Lower lobe of right lung (tissue), 2 donors: ENCODE results near the gene IL5RA. TPM values are rescaled to one million over a fixed set of nuclear protein-coding genes. Genes with fewer than 3 reads are reported as not detected.

Experiments used
- ATAC-seq, 2 donors: fragments of 200-7000 bp; cut with Tn5 transposase; one replicate each; pipeline ENCODE4 v1.9.1; 2020 to 2022; ENCODE audit warnings: mild to moderate bottlenecking in 2 of 2, moderate library complexity in 2 of 2
- DNase-seq: peaks from one replicate; pipeline ENCODE4 v3.0.0-alpha.2; 2020
- H3K27ac ChIP-seq: fragments of 200-600 bp; one replicate; pipeline ENCODE4 v1.8.0; 2022
- H3K27me3 ChIP-seq: fragments of 200-600 bp; one replicate; pipeline ENCODE4 v1.8.0; 2022; ENCODE audit warnings: low read depth
- H3K36me3 ChIP-seq: fragments of 200-600 bp; one replicate; pipeline ENCODE4 v1.8.0; 2022; ENCODE audit warnings: mild to moderate bottlenecking
- H3K4me1 ChIP-seq: fragments of 200-600 bp; one replicate; pipeline ENCODE4 v1.8.0; 2022
- H3K4me3 ChIP-seq: fragments of 200-600 bp; one replicate; pipeline ENCODE4 v1.8.0; 2022; ENCODE audit warnings: mild to moderate bottlenecking
- H3K9me3 ChIP-seq: fragments of 200-600 bp; one replicate; pipeline ENCODE4 v1.8.0; 2022
- CTCF ChIP-seq: fragments of 200-600 bp; IDR thresholded peaks from one replicate; pipeline ENCODE4 v1.8.0; 2022; ENCODE audit warnings: antibody characterized with exemption, mild to moderate bottlenecking
- intact Hi-C: fragments of 100-400 bp; cut with DNase I; formaldehyde crosslinking; loops from one replicate; pipeline ENCODE4 v1.11.0; 2022
- total RNA-seq: library from RNA; stranded (reverse); fragmentation: NEBNext Ultra II Directional; extraction: Animal tissue kit (Norgen Biotek cat#: 25700); gene quantifications from one replicate; pipeline ENCODE4 v1.2.1, GENCODE V29; 2021
- donor health status: DM: no; HTN: yes; CAD: no; lungs with severe emphysema.

The IL5RA gene
- total RNA-seq, 1 donor from 2014 or later = 5.6 TPM

- Histone ChIP-seq H3K27ac (no peak overlapping the region), H3K36me3 (peaks cover 25% of the 10 kb centered on the region), H3K4me3 (no peak overlapping the region), H3K27me3 (no peaks in the 10 kb centered on the region), H3K4me1 (peaks cover 26% of the 10 kb centered on the region), H3K9me3 (no peaks in the 10 kb centered on the region)
- ATAC-seq (no peak), DNase-seq (no peak)
- TF ChIP-seq CTCF = no peak
- intact Hi-C loops = no loop called here
Measured at GRCh38 chr3:3129579-3129978, 19.4 kb upstream of the IL5RA start.

- Histone ChIP-seq H3K4me3 (peak overlapping the region; percentile 94), H3K27ac (peak overlapping the region; percentile 98), H3K4me1 (peaks cover 26% of the 10 kb centered on the region), H3K36me3 (peaks cover 25% of the 10 kb centered on the region), H3K27me3 (no peaks in the 10 kb centered on the region), H3K9me3 (no peaks in the 10 kb centered on the region)
- intact Hi-C loops = no loop called here
- TF ChIP-seq CTCF = no peak
- DNase-seq (no peak), ATAC-seq (peak in 1 of 2 donors; percentile 9)
Measured at GRCh38 chr3:3127432-3128010, 17.3 kb upstream of the IL5RA start.

DNA sequence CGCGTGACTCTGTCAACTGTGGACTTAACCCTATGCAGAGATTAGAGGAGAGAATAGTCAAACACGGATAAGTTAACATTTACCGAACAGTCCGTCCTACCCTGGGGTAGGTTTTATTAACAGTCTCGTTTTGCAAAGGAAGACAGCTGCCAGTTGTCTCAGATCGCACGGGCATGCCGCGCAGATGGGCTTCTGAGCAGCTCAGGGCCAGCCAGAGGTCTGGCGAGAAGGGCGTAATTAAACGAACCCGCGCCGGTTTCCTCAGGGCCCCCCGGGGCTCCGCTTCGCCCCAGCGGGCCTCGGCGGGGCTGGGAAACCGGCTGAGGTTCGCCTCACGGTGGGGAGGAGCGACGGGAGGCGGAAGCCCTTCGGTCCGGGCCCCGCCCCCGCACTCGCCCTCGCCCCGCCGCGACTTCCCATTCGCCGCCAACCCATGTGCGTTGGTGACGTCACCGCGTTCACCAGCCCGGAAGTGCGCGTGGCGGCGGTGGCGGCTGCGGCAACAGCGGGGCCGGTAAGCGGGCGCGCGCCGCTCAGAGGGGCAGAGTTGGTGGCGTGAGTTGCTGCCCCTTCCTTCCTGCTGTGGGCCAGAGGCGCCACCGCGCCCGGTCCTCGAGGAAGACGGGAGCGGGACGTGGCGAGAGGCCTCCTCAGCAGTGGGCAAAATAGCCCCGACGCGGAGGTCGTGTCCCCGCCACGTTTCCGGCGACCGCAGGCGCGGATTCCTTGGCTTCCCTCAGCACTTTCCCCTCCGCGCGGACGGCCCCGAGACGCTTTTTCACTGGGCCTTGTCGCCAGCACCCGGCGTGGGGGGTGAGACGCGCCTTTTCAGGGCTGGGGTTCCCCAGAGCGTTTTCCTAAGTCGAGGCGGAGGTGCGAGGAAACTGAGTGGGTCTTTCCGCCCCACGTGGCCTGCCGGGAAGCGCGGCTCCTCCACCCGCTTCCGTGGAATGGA is 16.6 kb upstream of the IL5RA start, which contains the start of gene TRNT1:
Gene TRNT1 (plus strand): TSS at position 464 of the 955 bp plus-strand sequence. CDS start 2,101 bp downstream, outside the sequence.
- intact Hi-C loops = no loop called here
- no peaks in the 10 kb centered on the region for H3K27me3 ChIP-seq
- H3K27ac ChIP-seq = peak within 1 kb of the TSS; percentile 98
- H3K4me3 ChIP-seq = peak within 1 kb of the TSS; percentile 94
- TF ChIP-seq CTCF = no peak
- H3K4me1 ChIP-seq = peaks cover 26% of the 10 kb centered on the region
- DNase-seq (peak; percentile 98), ATAC-seq (peak; percentile 99)
- H3K9me3 ChIP-seq = no peaks in the 10 kb centered on the region
- peaks cover 25% of the 10 kb centered on the region for H3K36me3 ChIP-seq

DNA sequence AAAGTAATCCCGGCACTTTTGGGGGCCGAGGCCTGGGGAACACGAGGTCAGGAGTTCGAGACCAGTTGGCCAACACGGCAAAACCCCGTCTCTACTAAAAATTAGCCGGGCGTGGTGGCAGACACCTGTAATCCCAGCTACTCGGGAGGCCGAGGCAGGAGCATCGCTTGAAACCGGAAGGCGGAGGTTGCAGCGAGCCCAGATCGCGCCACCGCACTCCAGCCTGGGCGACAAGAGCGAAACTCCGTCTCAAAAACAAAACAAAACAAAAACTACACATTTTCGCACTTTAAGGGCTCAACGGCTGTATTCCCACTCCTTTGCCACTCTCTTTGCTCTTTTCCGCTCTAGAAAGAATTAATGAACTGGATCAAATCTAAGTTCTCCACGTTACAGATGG is 15.8 kb upstream of the IL5RA start:
- Histone ChIP-seq H3K4me1 (peaks cover 26% of the 10 kb centered on the region), H3K36me3 (peaks cover 21% of the 10 kb centered on the region), H3K4me3 (peak overlapping the region; percentile 94), H3K9me3 (no peaks in the 10 kb centered on the region), H3K27ac (peak overlapping the region; percentile 98), H3K27me3 (no peaks in the 10 kb centered on the region)
- peak; percentile 46 for DNase-seq
- ATAC-seq = no peak
- intact Hi-C loops = no loop called here
- TF ChIP-seq CTCF = no peak

DNA sequence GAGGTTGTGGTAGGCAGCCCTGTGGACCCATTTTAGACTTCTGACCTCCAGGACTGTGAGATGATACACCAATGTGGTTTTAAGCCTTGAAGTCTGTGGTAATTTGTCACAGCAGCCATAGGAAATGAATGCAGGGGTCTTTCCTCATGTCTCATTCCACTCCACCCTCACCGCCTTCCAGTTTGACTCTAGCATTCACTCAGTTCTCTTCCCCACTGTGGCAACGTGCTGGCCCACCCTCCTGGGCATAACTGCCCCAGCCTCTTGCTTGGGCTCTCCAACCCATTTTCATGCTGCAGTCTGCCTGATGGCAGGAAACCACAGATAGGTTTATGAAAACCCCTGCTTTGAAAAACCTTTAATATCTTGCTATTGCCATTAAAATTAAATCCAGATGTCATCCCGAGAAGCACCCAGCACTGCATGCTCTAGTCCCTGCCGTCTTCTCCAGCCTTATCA is 9.2 kb upstream of the IL5RA start:
- no peaks in the 10 kb centered on the region for H3K36me3 ChIP-seq
- H3K27me3 ChIP-seq = no peaks in the 10 kb centered on the region
- ATAC-seq = no peak
- H3K27ac ChIP-seq = no peak overlapping the region
- H3K9me3 ChIP-seq = no peaks in the 10 kb centered on the region
- H3K4me1 ChIP-seq = no peaks in the 10 kb centered on the region
- no peak for DNase-seq
- no peak overlapping the region for H3K4me3 ChIP-seq
- intact Hi-C loops = no loop called here
- TF ChIP-seq CTCF = no peak
